Mesenchymal stem cell (in vitro differentiated cells and primary cell): ENCODE data around the gene ADAMTS14.

Source experiments
- DNase-seq: peaks from one replicate; pipeline ENCODE4 v3.0.0-alpha.2; 2013
- H2AFZ ChIP-seq: one replicate; pipeline ENCODE4 v1.6.1; 2013; ENCODE audit warnings: low read depth, mild to moderate bottlenecking, control low read depth, inconsistent platforms, low read length, moderate library complexity
- H2AK5ac ChIP-seq: 2 replicates; pipeline ENCODE4 v1.6.1; 2013; ENCODE audit warnings: low read length, moderate library complexity, mild to moderate bottlenecking, inconsistent platforms; ENCODE audit not compliant: severe bottlenecking
- H2BK120ac ChIP-seq: one replicate; pipeline ENCODE4 v1.6.1; 2013; ENCODE audit warnings: low read depth, mild to moderate bottlenecking, inconsistent platforms, low read length, moderate library complexity
- H2BK12ac ChIP-seq, 2 experiments: one replicate each; pipeline ENCODE4 v1.6.1; 2013; ENCODE audit warnings: inconsistent platforms in 2 of 2, low read length in 2 of 2, mild to moderate bottlenecking in 2 of 2, moderate library complexity in 2 of 2, control low read depth in 1 of 2
- H2BK15ac ChIP-seq: one replicate; pipeline ENCODE4 v1.6.1; 2013; ENCODE audit warnings: mild to moderate bottlenecking, low read depth, inconsistent platforms; ENCODE audit not compliant: poor library complexity, severe bottlenecking
- H2BK5ac ChIP-seq: 2 replicates; pipeline ENCODE4 v1.6.1; 2013; ENCODE audit warnings: low read depth, mild to moderate bottlenecking, low read length, control low read depth, inconsistent platforms; ENCODE audit not compliant: poor library complexity, severe bottlenecking
- H3K14ac ChIP-seq, 2 experiments: one replicate each; pipeline ENCODE4 v1.6.1; 2013; ENCODE audit warnings: inconsistent platforms in 2 of 2, low read length in 2 of 2, control low read depth in 1 of 2, mild to moderate bottlenecking in 1 of 2, moderate library complexity in 1 of 2
- H3K18ac ChIP-seq, 2 experiments: one replicate each; pipeline ENCODE4 v1.6.1; 2013; ENCODE audit warnings: inconsistent platforms in 2 of 2, low read length in 2 of 2, control low read depth in 1 of 2, low read depth in 1 of 2, mild to moderate bottlenecking in 1 of 2
- H3K23ac ChIP-seq, 2 experiments: one replicate each; pipeline ENCODE4 v1.6.1; 2013; ENCODE audit warnings: inconsistent platforms in 2 of 2, low read length in 2 of 2, mild to moderate bottlenecking in 2 of 2, moderate library complexity in 2 of 2, control low read depth in 1 of 2
- H3K27ac ChIP-seq: 2 replicates; pipeline ENCODE4 v1.5.1; 2013; ENCODE audit warnings: mild to moderate bottlenecking, moderate library complexity, low read length, control low read depth, inconsistent platforms; ENCODE audit not compliant: poor library complexity, severe bottlenecking
- H3K27me3 ChIP-seq, 2 experiments: 2 replicates each; pipeline versions ENCODE4 v1.6.1 to v1.7.0; 2013; ENCODE audit warnings: low read length in 2 of 2, mild to moderate bottlenecking in 2 of 2, moderate library complexity in 2 of 2, control low read depth in 1 of 2, inconsistent platforms in 1 of 2; ENCODE audit not compliant: control insufficient read depth in 1 of 2, insufficient read depth in 1 of 2
- H3K36me3 ChIP-seq, 2 experiments: 2 replicates each; pipeline versions ENCODE4 v1.6.1 to v1.7.0; 2013; ENCODE audit warnings: low read length in 2 of 2, control low read depth in 1 of 2, inconsistent platforms in 1 of 2, low read depth in 1 of 2, mild to moderate bottlenecking in 1 of 2; ENCODE audit not compliant: insufficient read depth in 2 of 2, control insufficient read depth in 1 of 2
- H3K4ac ChIP-seq, 2 experiments: one replicate each; pipeline ENCODE4 v1.6.1; 2013; ENCODE audit warnings: inconsistent platforms in 2 of 2, low read length in 2 of 2, mild to moderate bottlenecking in 2 of 2, moderate library complexity in 2 of 2, control low read depth in 1 of 2, low read depth in 1 of 2
- H3K4me1 ChIP-seq: 2 replicates; pipeline ENCODE4 v1.6.1; 2013; ENCODE audit warnings: low read depth, low read length, control low read depth; ENCODE audit not compliant: control insufficient read depth, insufficient read depth
- H3K4me2 ChIP-seq: 2 replicates; pipeline ENCODE4 v1.6.1; 2013; ENCODE audit warnings: low read length, mild to moderate bottlenecking, inconsistent platforms; ENCODE audit not compliant: poor library complexity, severe bottlenecking
- H3K4me3 ChIP-seq, 2 experiments: 2 replicates each; pipeline versions ENCODE4 v1.5.1 to v1.7.0; 2013; ENCODE audit warnings: low read length in 2 of 2, mild to moderate bottlenecking in 2 of 2, control low read depth in 1 of 2, low read depth in 1 of 2; ENCODE audit not compliant: insufficient read depth in 1 of 2
- H3K79me1 ChIP-seq: replicated peaks from 2 replicates; pipeline ENCODE4 v1.6.1; 2013; ENCODE audit warnings: mild to moderate bottlenecking, control low read depth, low read length, inconsistent platforms; ENCODE audit not compliant: poor library complexity, severe bottlenecking
- H3K9ac ChIP-seq: 2 replicates; pipeline ENCODE4 v1.7.0; 2013; ENCODE audit warnings: mild to moderate bottlenecking, low read length, moderate library complexity
- H3K9me3 ChIP-seq: 2 replicates; pipeline ENCODE4 v1.7.0; 2013; ENCODE audit warnings: mild to moderate bottlenecking, low read length; ENCODE audit not compliant: control insufficient read depth
- H4K8ac ChIP-seq: one replicate; pipeline ENCODE4 v1.6.1; 2013; ENCODE audit warnings: inconsistent platforms, mild to moderate bottlenecking, low read length, moderate library complexity
- H4K91ac ChIP-seq: one replicate; pipeline ENCODE4 v1.6.1; 2013; ENCODE audit warnings: mild to moderate bottlenecking, low read length, inconsistent platforms
- WGBS: methylation state at CpG from one replicate; pipeline ENCODE4 v1.1.7; 2013; ENCODE audit warnings: mixed read lengths; 5-methylcytosine and 5-hydroxymethylcytosine counted together

ADAMTS14 gene

DNA sequence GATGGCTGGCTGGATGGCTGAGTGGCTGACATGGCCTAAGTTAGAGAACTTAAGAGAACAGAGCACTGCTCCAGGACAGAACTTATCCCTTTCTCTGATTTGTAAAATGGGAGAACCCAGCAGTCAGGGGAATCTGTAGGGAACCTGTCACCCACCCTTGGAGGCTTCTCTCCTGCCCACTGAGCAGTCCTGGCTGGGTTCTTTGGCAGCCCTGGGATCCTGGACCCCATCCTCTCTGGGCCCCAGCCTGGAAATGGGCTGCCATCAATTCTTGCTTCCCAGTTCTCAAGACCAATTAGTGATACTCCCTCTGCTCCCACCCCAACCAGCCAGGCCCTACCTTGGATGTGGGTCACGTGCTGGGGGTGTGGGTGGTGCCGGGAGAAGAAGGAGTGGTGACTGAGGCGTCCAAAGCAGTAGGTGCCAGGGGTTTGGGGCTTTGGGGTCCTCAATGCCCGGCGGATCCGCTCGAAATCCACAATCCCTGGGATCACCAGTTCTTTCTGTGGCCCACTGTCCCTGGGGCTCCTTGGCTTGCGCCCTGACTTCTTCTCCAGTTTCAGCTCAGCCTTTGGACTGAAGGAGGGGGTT is 109.2 kb downstream of the ADAMTS14 start:
- H3K27me3 ChIP-seq = peaks cover 22 to 28% of the 10 kb centered on the region in 2 experiments

DNA sequence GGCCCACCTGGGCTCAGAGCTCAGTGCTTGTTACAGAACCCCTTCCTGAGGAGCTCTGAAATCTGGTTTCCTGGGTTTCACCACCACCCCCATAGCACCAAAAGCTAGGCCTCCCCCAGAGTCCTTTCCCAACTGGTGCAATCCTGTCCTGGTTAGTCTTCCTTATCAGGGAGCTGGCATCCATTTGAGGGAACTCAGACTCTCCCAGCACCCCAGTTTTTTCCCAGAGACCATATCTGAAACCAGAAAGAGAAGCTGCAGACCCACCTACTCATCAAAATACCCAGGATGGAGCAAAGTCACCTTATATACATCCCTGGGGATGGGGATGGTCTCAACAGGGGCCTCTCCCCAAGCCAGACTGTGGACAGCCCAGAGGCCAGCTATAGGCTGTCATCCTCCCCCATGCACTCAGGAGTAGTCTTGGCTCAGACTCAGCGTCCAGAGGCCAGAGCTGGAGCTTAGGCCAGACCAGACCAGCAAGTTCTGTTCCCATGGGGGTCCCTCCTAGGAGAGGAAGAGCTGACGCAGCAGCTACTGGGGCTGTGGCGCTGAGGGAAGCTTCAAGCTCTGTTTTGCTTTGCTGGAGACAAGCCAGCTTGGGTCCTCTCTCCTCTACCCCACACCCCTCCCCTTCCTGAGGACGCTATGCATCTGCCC is 109.9 kb downstream of the ADAMTS14 start:
- Histone ChIP-seq H3K23ac (no peak overlapping the region), H2BK15ac (no peak overlapping the region), H3K27me3 (peaks cover 22 to 28% of the 10 kb centered on the region in 2 experiments), H3K4me3 (no peak overlapping the region), H3K4me2 (no peak overlapping the region), H4K8ac (no peak overlapping the region), H3K14ac (no peak overlapping the region), H2AK5ac (no peak overlapping the region), H3K79me1 (no peaks in the 10 kb centered on the region), H3K27ac (no peak overlapping the region), H3K9me3 (no peaks in the 10 kb centered on the region), H3K4ac (no peak overlapping the region), H2BK5ac (no peak overlapping the region), H3K36me3 (no peaks in the 10 kb centered on the region), H2BK120ac (no peak overlapping the region), H2BK12ac (no peak overlapping the region), H4K91ac (no peak overlapping the region), H3K4me1 (peaks cover 2% of the 10 kb centered on the region), H3K18ac (no peak overlapping the region), H2AFZ (no peak overlapping the region), H3K9ac (no peak overlapping the region)
- DNase-seq = no peak
- 62% methylated on average over 4 of the region's 4 CpGs for WGBS

More for the DNA sequence above, 109.2 kb downstream of the ADAMTS14 start:
- Histone ChIP-seq H2AK5ac (no peak overlapping the region), H3K36me3 (no peaks in the 10 kb centered on the region), H3K4me1 (no peaks in the 10 kb centered on the region), H2BK12ac (no peak overlapping the region), H3K27ac (no peak overlapping the region), H3K9me3 (no peaks in the 10 kb centered on the region), H4K91ac (no peak overlapping the region), H3K4ac (no peak overlapping the region), H3K18ac (no peak overlapping the region), H2BK15ac (no peak overlapping the region), H2AFZ (no peak overlapping the region), H3K9ac (no peak overlapping the region), H3K23ac (no peak overlapping the region), H3K4me2 (no peak overlapping the region), H3K4me3 (no peak overlapping the region), H2BK5ac (no peak overlapping the region), H2BK120ac (no peak overlapping the region), H3K79me1 (no peaks in the 10 kb centered on the region), H3K14ac (no peak overlapping the region), H4K8ac (no peak overlapping the region)
- DNase-seq = no peak
- WGBS = 83% methylated on average over 8 of the region's 8 CpGs

DNA sequence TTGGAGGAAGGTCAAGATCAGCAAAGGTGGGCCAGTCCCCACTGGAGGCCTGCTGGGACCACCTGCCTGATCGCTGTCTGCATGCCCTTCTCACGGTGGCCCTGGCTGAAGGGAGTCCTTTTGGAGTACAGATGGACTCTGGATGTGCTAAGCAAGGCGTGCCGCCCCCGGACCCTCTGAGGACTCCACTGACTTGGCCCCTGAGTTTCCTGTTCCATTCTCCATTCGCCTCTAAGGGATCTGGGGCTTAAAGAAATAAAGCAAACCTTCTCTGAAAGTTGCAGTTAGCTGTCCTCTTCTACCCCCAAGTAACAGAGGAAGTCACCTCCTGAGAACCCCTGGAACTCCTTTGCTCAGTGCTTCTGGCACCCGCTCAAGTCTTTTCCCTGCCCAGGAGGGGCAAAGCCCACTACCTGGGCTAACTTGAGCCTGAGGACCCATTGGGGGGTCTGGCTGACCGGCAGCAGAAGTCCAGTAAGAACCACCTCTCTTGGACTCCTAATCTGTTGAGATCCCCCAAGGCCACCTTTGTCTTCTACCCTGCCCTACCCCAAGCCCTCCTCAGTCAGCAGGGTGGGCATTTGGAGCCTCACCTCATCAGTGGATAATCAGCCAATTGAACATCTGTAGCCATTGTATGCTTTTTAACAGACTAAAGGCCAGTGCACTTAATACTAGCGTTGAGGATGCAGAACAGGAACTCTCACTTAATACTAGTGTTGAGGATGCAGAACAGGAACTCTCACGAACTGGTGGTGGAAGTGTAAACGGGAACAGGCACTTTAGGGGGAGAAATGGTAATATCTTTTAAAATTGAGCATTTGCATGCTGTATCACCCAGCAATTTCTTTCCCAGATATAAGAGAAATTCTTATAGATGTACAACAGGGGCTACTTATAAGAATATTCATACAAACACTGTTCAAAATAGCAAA is 110.7 kb downstream of the ADAMTS14 start:
- H3K79me1 ChIP-seq = no peaks in the 10 kb centered on the region
- no peaks in the 10 kb centered on the region for H3K36me3 ChIP-seq
- no peak overlapping the region for H2AFZ ChIP-seq
- H2BK15ac ChIP-seq = no peak overlapping the region
- WGBS = 85% methylated on average over 10 of the region's 11 CpGs
- H2AK5ac ChIP-seq = no peak overlapping the region
- H3K9me3 ChIP-seq = no peaks in the 10 kb centered on the region
- H3K18ac ChIP-seq = no peak overlapping the region
- H3K27ac ChIP-seq = no peak overlapping the region
- no peak overlapping the region for H3K4me3 ChIP-seq
- H4K8ac ChIP-seq = no peak overlapping the region
- no peak overlapping the region for H2BK12ac ChIP-seq
- no peak overlapping the region for H3K14ac ChIP-seq
- no peak overlapping the region for H3K4ac ChIP-seq
- H3K4me1 ChIP-seq = peaks cover 2% of the 10 kb centered on the region
- no peak for DNase-seq
- H3K23ac ChIP-seq = no peak overlapping the region
- H3K9ac ChIP-seq = no peak overlapping the region
- no peak overlapping the region for H2BK5ac ChIP-seq
- H3K27me3 ChIP-seq = peaks cover 22 to 28% of the 10 kb centered on the region in 2 experiments
- H3K4me2 ChIP-seq = no peak overlapping the region
- H4K91ac ChIP-seq = peak overlapping the region; percentile 36
- H2BK120ac ChIP-seq = no peak overlapping the region

DNA sequence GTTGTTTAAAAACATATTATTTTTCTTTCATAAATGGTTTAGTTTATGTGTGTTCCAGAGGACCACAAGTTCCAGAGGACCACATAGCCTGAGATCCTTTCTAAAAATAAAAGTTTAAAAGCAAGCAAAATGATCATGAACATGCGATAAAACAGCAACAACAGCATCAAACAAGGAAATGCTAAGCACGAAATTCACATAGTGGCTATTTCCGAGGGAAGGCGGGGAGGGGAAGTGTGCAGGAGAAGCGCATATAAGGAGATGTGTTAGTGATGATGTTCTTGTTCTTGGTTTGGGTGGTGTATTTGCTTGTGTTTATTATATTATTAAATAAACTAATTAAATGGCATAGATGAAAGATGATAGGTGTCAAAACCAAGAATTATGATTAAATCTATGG is 111.7 kb downstream of the ADAMTS14 start:
- Histone ChIP-seq H2BK120ac (no peak overlapping the region), H3K4me1 (peaks cover 2% of the 10 kb centered on the region), H3K23ac (no peak overlapping the region), H3K36me3 (no peaks in the 10 kb centered on the region), H2AK5ac (no peak overlapping the region), H2BK5ac (no peak overlapping the region), H4K8ac (no peak overlapping the region), H3K9ac (no peak overlapping the region), H3K79me1 (no peaks in the 10 kb centered on the region), H3K9me3 (no peaks in the 10 kb centered on the region), H3K4ac (no peak overlapping the region), H2AFZ (no peak overlapping the region), H3K4me2 (no peak overlapping the region), H3K14ac (no peak overlapping the region), H3K27me3 (peaks cover 22 to 28% of the 10 kb centered on the region in 2 experiments), H2BK15ac (no peak overlapping the region), H3K27ac (no peak overlapping the region), H3K18ac (no peak overlapping the region), H2BK12ac (no peak overlapping the region), H3K4me3 (no peak overlapping the region), H4K91ac (no peak overlapping the region)
- no peak for DNase-seq
- WGBS = 93% methylated on average over 4 of the region's 5 CpGs
